GM03348 (cell line): ENCODE data around the gene HS3ST3B1.
A peak's percentile ranks its signal among the peaks of the same experiment; 100 is the strongest.

Experiments
- DNase-seq: peaks from one replicate; pipeline ENCODE4 v3.0.0; 2012; ENCODE audit warnings: low spot score

Gene HS3ST3B1

DNA sequence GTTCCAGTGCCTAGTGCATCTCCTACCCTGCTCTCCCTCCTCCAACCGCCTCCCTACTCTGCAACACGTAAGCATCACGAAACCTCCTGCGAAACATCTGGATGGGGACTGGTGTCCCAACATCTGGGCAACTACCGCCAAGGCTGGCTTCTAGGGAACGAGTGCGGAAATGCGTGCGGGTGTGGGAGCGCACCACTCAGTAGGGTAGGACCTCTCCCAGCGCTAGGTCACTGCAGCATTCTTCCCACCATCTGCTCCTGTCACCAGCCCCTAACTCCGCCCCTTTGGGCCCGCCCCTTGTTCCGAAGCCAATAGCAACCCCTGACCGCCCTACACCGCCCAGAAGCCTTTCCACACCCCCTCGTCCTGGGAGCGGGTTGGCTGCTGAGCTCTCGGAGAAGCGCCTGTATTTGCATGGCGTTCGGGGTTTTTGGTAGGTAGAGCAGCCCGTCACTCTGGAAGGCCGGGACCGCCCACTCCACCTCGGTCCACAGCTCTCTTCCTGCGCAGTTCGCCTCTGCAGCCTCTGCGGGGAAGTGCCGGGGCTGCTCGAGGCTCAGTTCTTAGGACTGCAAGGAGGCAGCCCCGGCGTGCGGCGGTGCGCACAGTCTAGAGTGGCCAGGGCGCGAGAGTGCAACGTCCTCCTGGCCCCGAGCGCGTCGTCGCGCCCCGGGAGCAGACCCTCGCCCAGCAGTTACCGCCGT, at the start of gene HS3ST3B1:
Gene HS3ST3B1 (plus strand): TSS at position 507 of the 704 bp plus-strand sequence. CDS start 438 bp downstream, outside the sequence.
- peak; percentile 97 for DNase-seq

DNA sequence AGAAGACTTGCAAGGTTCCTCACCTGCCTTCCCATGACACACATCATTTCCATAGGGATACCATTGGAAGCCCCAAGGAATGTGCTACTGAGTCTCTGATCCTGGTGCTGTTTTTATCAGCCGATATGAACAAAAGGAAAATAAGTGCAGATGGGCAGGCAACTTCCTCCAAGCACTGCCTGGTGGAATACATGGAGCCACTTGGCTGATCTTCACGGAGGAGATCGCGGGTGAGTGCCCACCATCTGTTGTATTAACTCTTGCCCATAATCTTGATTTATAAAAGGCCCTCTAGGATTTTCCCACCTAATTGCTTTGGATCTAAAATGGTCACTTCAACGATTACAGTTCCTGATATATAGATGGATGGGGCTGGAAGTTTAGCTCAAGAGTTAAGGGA, 39.5 kb upstream of the HS3ST3B1 start:
- no peak for DNase-seq

- no peak for DNase-seq
Measured at GRCh38 chr17:14268264-14268663, 32.6 kb upstream of the HS3ST3B1 start.

GRCh38 chr17:14269473-14269872, 31.4 kb upstream of the HS3ST3B1 start:
- no peak for DNase-seq

GRCh38 chr17:14270508-14270907, 30.4 kb upstream of the HS3ST3B1 start:
- no peak for DNase-seq

GRCh38 chr17:14276535-14277250, 24.2 kb upstream of the HS3ST3B1 start:
- no peak for DNase-seq

GRCh38 chr17:14281530-14281929, 19.4 kb upstream of the HS3ST3B1 start:
- no peak for DNase-seq

DNA sequence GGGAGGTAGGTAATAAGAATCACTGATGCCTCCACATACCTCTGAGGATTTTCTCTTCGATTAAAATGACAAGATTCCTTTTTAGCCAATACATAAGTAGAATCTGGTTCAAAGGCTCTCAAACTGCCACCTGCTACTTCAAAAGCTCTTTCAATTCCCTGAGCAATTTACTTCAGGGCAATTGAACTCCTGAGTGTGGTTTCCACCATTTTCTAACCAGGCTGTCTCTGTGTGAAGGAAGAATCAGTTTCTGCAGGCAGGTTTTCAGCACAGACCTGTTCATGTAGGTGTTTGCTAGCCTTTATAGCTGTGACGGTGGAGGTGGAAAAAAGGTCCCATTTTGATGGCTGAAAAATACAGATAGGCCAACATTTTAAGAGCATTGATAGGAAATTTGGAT, 18.2 kb upstream of the HS3ST3B1 start:
- DNase-seq: no peak

DNA sequence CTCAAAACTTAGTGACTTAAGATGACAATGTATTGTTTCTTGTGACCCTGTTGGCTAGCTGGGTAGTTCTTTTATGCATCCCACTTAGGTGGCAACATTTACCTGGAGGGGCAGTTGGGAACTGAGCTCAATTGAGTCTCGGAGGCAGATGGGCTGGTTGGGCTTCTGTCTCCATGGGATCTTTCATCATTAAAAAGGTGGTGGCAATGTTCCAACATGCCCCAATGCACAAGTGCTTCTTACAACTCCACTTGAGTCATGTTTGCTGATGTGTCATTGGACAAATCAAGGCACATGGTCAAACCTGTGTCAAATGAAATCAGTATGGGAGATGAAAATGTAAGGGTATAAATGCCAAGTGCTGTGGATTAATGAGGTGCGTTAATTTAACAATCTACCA, 11.7 kb upstream of the HS3ST3B1 start:
- DNase-seq: no peak

- no peak for DNase-seq
Measured at GRCh38 chr17:14294876-14295275, 6.0 kb upstream of the HS3ST3B1 start.

DNA sequence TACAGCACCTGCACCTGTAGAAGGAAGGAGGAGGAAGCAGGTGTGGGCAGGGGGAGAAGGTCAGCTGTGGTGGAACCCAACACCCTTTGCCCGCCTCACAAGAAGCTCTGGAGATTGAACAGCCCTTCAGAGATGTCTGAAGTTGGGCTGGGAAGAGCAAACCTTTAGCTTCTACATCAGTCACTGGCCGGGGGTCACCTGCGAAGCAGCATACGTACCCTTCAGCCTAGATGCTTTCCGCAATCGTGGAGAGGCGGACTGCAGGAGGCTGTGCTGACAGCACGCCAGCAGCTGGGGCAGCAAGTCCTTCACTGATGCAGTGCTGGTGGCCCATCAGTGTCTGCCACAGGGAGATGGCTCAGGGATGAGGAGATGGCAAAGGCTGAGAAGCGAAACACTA, 5.2 kb upstream of the HS3ST3B1 start:
- DNase-seq: no peak

GRCh38 chr17:14296166-14296910, 4.5 kb upstream of the HS3ST3B1 start:
- DNase-seq: no peak

GRCh38 chr17:14297161-14297851, 3.6 kb upstream of the HS3ST3B1 start:
- DNase-seq: peak; percentile 91

DNA sequence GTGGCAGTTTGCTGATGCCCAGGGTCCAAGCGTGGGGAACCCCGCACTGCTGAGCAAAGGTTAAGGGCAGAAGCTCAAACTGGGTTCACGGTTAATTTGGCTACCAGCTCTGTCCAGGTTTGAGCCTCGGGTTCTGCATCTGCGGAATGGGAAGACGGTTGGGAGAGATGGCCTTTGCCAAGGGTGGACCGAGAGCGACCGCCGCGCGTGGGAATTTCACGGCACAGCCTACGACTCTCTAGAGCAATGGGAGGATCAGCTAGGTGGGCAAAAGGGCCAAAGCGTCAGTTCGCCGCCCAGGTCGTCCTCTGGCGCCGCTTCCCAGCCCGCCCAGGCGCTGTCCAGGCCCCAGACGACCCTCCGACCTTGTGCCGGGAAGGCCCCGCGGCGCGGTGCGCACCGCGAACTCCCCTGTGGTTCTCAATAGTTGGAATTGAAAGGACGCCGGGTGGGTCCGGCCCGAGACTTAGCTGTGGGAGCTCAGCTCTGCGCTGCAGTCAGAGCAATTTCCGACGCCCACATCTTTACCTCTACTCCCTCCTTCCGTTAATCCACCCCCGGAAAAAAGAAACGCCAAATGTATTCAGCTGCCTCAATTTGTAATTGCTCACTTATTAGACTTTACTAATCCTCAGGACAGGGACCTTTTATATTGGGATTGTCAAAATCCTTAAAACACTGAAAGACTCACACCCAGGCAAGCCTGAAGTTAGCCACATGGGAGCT, 2.5 kb upstream of the HS3ST3B1 start:
- DNase-seq: no peak

GRCh38 chr17:14298947-14299279, 2.0 kb upstream of the HS3ST3B1 start:
- no peak for DNase-seq

DNA sequence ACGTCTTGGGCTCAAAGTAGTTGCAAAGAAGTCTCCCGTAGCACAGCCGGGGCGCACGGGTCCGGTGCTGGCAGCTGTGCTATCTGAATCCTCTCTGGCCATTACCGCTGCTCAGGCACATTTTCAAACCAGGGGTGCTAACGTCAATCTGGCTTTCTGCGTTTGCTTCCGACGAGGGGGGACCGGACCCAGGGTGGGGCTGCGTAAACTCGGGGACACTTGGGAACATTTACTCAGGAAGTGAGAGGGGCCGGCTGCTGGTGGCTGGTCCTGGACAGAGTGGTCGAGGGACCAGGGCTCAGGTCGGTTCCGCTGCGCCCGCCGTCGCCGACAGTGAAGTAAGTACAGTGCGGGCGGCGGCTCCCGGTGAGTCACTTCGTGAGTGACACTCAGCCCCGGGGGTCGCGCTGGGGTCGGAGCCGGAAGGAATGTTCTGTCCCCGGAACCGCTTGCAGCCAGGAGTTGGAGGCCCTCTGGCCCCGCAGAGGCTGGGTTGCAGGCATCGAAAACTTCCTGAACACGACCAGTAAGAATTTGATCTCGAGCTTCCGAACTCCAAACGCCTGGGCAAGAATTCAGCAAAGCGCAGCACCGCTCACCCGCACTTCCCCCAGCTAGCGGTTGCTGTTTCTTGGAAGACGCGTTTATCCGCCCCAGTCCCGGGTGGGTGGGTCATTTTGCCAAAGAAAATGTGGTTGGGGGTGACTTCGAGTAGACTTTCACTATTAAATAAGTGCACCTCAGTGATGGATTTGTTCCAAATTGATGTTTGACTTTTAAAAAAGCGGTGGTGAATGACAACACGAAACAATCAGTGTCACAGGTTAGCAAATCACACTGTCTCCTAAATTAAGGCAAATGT, 1.4 kb upstream of the HS3ST3B1 start:
- DNase-seq: peak; percentile 54

DNA sequence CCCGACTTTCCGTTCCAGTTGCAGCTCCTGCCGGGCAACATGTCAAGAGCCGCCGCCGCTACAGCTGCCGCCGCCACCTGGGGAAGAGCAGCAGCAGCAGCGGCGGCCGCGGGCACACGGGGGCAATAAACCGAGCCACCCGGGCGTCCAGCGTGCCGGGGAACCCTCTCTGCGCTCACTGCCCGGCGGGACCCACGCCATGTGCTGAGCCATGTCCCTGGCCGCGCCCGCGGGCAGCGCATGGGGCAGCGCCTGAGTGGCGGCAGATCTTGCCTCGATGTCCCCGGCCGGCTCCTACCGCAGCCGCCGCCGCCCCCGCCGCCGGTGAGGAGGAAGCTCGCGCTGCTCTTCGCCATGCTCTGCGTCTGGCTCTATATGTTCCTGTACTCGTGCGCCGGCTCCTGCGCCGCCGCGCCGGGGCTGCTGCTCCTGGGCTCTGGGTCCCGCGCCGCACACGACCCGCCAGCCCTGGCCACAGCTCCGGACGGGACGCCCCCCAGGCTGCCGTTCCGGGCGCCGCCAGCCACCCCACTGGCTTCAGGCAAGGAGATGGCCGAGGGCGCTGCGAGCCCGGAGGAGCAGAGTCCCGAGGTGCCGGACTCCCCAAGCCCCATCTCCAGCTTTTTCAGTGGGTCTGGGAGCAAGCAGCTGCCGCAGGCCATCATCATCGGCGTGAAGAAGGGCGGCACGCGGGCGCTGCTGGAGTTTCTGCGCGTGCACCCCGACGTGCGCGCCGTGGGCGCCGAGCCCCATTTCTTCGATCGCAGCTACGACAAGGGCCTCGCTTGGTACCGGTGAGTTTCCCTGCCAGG, 604 bp downstream of the HS3ST3B1 start:
- DNase-seq: no peak

DNA sequence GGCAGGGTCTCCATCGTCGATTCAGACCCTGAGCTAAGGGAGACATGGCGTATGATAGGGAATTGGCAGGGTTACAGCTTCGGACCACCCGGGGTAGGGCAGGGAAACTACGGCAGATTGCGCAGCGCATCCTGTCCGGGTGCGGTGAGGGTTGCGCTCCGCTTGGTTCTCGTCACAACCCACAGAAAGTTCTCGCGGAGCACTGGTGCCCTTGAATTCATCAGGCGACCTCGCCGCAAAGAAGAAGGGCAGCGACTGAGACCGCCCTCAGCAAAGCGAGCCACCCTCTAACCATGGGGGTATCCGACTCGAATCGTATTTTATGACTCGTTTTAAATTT, 1.2 kb downstream of the HS3ST3B1 start:
- peak; percentile 47 for DNase-seq

- DNase-seq: peak; percentile 90
Measured at GRCh38 chr17:14302431-14303099, 1.7 kb downstream of the HS3ST3B1 start.
